A673 (cell line): ENCODE measurements around the gene UCK1.

Experiments
- CTCF ChIP-seq: fragments of 300-800, 200-600 bp; sonication (generic); conservative IDR thresholded peaks from 2 replicates; pipeline ENCODE4 v1.5.1; 2017; ENCODE audit warnings: low read depth, mild to moderate bottlenecking, antibody characterized with exemption, low read length, moderate library complexity, mixed read lengths
- EZH2 ChIP-seq: fragments of 200-600 bp; sonication (generic); IDR thresholded peaks from 2 replicates; pipeline ENCODE4 v1.6.1; 2017; ENCODE audit warnings: borderline replicate concordance, low read depth, mild to moderate bottlenecking, mixed read lengths, antibody characterized with exemption, low read length; ENCODE audit not compliant: poor library complexity, severe bottlenecking

GRCh38 chr9:131502781-131503625 lies 28.1 kb downstream of the UCK1 start, which contains the start of gene POMT1:
- TF ChIP-seq CTCF (no peak), EZH2 (no peak)
